ENCODE results near the gene PRDM2.

Gene PRDM2

DNA sequence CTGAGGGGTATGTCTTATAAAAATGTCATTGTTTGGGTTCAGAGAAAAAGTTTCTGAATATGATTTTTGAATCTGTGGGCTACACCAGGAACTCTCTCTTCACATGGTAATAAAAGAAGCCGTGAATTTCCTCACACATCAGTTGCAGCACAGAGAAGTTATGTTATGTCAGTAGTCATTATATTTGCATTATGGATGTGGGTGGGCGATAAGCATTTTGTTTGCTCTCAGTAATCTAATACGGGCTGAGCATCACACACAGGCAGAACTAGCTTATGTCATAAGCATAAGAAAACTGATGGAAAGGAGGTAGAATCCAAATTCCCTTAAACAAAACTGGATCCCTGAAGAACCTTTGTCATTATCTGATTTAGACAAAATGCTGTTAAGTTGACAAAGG is 70.8 kb downstream of the PRDM2 start:
- H3K4me3 ChIP-seq (ENCODE audit: insufficient read depth, low read length, poor library complexity, severe bottlenecking) = no peak overlapping the region
- H2AFZ ChIP-seq (ENCODE audit: low read depth, low read length, severe bottlenecking) = no peak overlapping the region
- H4K20me1 ChIP-seq (ENCODE audit: low read depth, low read length) = peaks cover 53% of the 10 kb centered on the region
- H3K27me3 ChIP-seq (ENCODE audit: low read length) = no peaks in the 10 kb centered on the region
- no peaks in the 10 kb centered on the region for H3K9me3 ChIP-seq (ENCODE audit: insufficient read depth, low read length)
- H3K9ac ChIP-seq (ENCODE audit: low read length) = no peak overlapping the region
- TF ChIP-seq, protein P1, sequence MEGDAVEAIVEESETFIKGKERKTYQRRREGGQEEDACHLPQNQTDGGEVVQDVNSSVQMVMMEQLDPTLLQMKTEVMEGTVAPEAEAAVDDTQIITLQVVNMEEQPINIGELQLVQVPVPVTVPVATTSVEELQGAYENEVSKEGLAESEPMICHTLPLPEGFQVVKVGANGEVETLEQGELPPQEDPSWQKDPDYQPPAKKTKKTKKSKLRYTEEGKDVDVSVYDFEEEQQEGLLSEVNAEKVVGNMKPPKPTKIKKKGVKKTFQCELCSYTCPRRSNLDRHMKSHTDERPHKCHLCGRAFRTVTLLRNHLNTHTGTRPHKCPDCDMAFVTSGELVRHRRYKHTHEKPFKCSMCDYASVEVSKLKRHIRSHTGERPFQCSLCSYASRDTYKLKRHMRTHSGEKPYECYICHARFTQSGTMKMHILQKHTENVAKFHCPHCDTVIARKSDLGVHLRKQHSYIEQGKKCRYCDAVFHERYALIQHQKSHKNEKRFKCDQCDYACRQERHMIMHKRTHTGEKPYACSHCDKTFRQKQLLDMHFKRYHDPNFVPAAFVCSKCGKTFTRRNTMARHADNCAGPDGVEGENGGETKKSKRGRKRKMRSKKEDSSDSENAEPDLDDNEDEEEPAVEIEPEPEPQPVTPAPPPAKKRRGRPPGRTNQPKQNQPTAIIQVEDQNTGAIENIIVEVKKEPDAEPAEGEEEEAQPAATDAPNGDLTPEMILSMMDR (IDR thresholded peaks at IDR 0.05; ENCODE audit: insufficient read depth, low read length, poor library complexity, severe bottlenecking) = no peak
- TF ChIP-seq EZH2phosphoT487 (conservative IDR thresholded peaks at IDR 0.05; ENCODE audit: low read length) = no peak
- no peak overlapping the region for H3K27ac ChIP-seq (ENCODE audit: low read depth, low read length)
- H3K4me2 ChIP-seq (ENCODE audit: low read depth, low read length, poor library complexity, severe bottlenecking) = no peak overlapping the region
- H3F3A ChIP-seq (ENCODE audit: insufficient read depth) = 0 out of 2 replicates have a peak, but pooled peaks cover 2% of the 10 kb centered on the region
- H3K9me2 ChIP-seq (replicated peaks; ENCODE audit: insufficient read depth, low read length) = no peaks in the 10 kb centered on the region
- H3K36me3 ChIP-seq (ENCODE audit: low read length) = peaks cover 32% of the 10 kb centered on the region
- peaks cover 99% of the 10 kb centered on the region for H3K79me2 ChIP-seq (ENCODE audit: insufficient read depth, low read length)

DNA sequence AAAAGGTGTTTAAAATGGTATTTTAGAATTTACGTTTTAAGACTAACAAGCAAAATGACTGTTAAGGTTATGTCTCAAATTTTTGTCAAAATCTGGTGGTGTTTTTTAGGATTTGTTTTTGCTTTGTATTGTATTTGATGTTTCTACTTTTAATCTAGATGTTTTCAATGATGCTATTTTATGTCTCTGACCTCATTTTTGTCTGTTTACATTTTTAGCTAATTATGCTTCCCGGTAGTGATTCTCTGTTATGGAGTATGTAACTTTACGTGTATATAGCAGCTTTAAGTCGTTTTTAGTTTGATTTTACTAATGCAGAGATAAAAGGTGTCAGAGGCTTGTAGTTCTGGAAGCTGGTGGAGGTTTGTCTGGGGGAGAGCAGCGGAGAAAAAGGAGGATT is 71.8 kb downstream of the PRDM2 start:
- TF ChIP-seq EZH2phosphoT487 (conservative IDR thresholded peaks at IDR 0.05; ENCODE audit: low read length) = no peak
- TF ChIP-seq, protein P1 (IDR thresholded peaks at IDR 0.05; ENCODE audit: insufficient read depth, low read length, poor library complexity, severe bottlenecking) = no peak
- 0 out of 2 replicates have a peak, but pooled peaks cover 2% of the 10 kb centered on the region for H3F3A ChIP-seq (ENCODE audit: insufficient read depth)
- H3K9me3 ChIP-seq (ENCODE audit: insufficient read depth, low read length) = no peaks in the 10 kb centered on the region
- H3K9ac ChIP-seq (ENCODE audit: low read length) = no peak overlapping the region
- H3K9me2 ChIP-seq (replicated peaks; ENCODE audit: insufficient read depth, low read length) = no peaks in the 10 kb centered on the region
- H3K27ac ChIP-seq (ENCODE audit: low read depth, low read length) = no peak overlapping the region
- H3K27me3 ChIP-seq (ENCODE audit: low read length) = no peaks in the 10 kb centered on the region
- H3K4me3 ChIP-seq (ENCODE audit: insufficient read depth, low read length, poor library complexity, severe bottlenecking) = no peak overlapping the region
- no peak overlapping the region for H2AFZ ChIP-seq (ENCODE audit: low read depth, low read length, severe bottlenecking)
- peaks cover 99% of the 10 kb centered on the region for H3K79me2 ChIP-seq (ENCODE audit: insufficient read depth, low read length)
- H3K36me3 ChIP-seq (ENCODE audit: low read length) = peaks cover 32% of the 10 kb centered on the region
- H4K20me1 ChIP-seq (ENCODE audit: low read depth, low read length) = peaks cover 47% of the 10 kb centered on the region
- H3K4me2 ChIP-seq (ENCODE audit: low read depth, low read length, poor library complexity, severe bottlenecking) = no peak overlapping the region

DNA sequence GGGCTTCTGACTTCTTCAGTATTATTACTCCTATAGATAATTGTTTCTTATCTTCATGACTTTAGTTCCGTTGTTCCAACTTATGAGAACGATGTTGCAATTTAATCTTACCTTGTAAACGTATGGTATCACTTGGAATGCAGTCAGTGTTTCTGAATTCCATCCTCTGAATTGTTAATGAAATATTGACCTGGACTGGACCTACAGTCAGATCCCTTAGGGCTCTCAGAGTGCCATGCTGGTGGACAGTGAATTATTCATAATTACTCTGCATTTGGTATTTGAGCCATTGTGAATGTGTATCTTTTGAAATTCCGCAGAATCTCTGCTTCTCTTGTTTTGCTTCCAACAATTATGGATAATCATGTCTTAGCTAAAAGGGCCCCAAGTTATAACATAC is 72.3 kb downstream of the PRDM2 start:
- no peak for TF ChIP-seq EZH2phosphoT487 (conservative IDR thresholded peaks at IDR 0.05; ENCODE audit: low read length)
- TF ChIP-seq, protein P1 (IDR thresholded peaks at IDR 0.05; ENCODE audit: insufficient read depth, low read length, poor library complexity, severe bottlenecking) = no peak
- H3F3A ChIP-seq (ENCODE audit: insufficient read depth) = no peaks in the 10 kb centered on the region
- H2AFZ ChIP-seq (ENCODE audit: low read depth, low read length, severe bottlenecking) = no peak overlapping the region
- H3K27ac ChIP-seq (ENCODE audit: low read depth, low read length) = no peak overlapping the region
- peaks cover 44% of the 10 kb centered on the region for H4K20me1 ChIP-seq (ENCODE audit: low read depth, low read length)
- no peaks in the 10 kb centered on the region for H3K9me2 ChIP-seq (replicated peaks; ENCODE audit: insufficient read depth, low read length)
- peaks cover 32% of the 10 kb centered on the region for H3K36me3 ChIP-seq (ENCODE audit: low read length)
- H3K79me2 ChIP-seq (ENCODE audit: insufficient read depth, low read length) = peaks cover 99% of the 10 kb centered on the region
- H3K27me3 ChIP-seq (ENCODE audit: low read length) = no peaks in the 10 kb centered on the region
- H3K9ac ChIP-seq (ENCODE audit: low read length) = no peak overlapping the region
- H3K4me2 ChIP-seq (ENCODE audit: low read depth, low read length, poor library complexity, severe bottlenecking) = no peak overlapping the region
- no peak overlapping the region for H3K4me3 ChIP-seq (ENCODE audit: insufficient read depth, low read length, poor library complexity, severe bottlenecking)
- no peaks in the 10 kb centered on the region for H3K9me3 ChIP-seq (ENCODE audit: insufficient read depth, low read length)

Measured in SU-DHL-6 (cell line).